Subcutaneous abdominal adipose tissue (tissue), 5 donors: ENCODE data around the gene SLC37A3.
A peak's percentile ranks its signal among the peaks of the same experiment; 100 is the strongest.
"Not testable (repeated sequence)": the region's sequence is repeated elsewhere in the genome, so short reads cannot be mapped to it uniquely, and the experiment has no call there.

Experiments
- H3K27ac ChIP-seq: one replicate; pipeline ENCODE4 v1.7.0; 2013; ENCODE audit warnings: low read depth, mild to moderate bottlenecking, inconsistent platforms, low read length, moderate library complexity
- H3K27me3 ChIP-seq, 5 donors: one replicate each; pipeline ENCODE4 v1.7.0; 2013; ENCODE audit warnings: low read length in 5 of 5, inconsistent platforms in 1 of 5; ENCODE audit not compliant: control insufficient read depth in 5 of 5, insufficient read depth in 4 of 5
- H3K36me3 ChIP-seq, 5 donors: one replicate each; pipeline ENCODE4 v1.7.0; 2013; ENCODE audit warnings: low read length in 5 of 5; ENCODE audit not compliant: control insufficient read depth in 5 of 5, insufficient read depth in 5 of 5
- H3K4me1 ChIP-seq, 5 donors: one replicate each; pipeline ENCODE4 v1.7.0; 2013; ENCODE audit warnings: low read length in 5 of 5, mild to moderate bottlenecking in 3 of 5, moderate library complexity in 1 of 5; ENCODE audit not compliant: control insufficient read depth in 5 of 5, insufficient read depth in 5 of 5
- H3K4me3 ChIP-seq, 5 donors: one replicate each; pipeline ENCODE4 v1.7.0; 2013; ENCODE audit warnings: low read length in 5 of 5, low read depth in 1 of 5
- H3K9ac ChIP-seq, 5 donors: one replicate each; pipeline ENCODE4 v1.7.0; 2013; ENCODE audit warnings: low read length in 5 of 5, mild to moderate bottlenecking in 4 of 5, moderate library complexity in 3 of 5
- H3K9me3 ChIP-seq, 5 donors: one replicate each; pipeline ENCODE4 v1.7.0; 2013; ENCODE audit warnings: low read length in 5 of 5; ENCODE audit not compliant: control insufficient read depth in 5 of 5
- donor health status: healthy.
- donor health status: healthy.
- donor health status: healthy.
- donor health status: healthy.
- donor health status: healthy.

The SLC37A3 gene

DNA sequence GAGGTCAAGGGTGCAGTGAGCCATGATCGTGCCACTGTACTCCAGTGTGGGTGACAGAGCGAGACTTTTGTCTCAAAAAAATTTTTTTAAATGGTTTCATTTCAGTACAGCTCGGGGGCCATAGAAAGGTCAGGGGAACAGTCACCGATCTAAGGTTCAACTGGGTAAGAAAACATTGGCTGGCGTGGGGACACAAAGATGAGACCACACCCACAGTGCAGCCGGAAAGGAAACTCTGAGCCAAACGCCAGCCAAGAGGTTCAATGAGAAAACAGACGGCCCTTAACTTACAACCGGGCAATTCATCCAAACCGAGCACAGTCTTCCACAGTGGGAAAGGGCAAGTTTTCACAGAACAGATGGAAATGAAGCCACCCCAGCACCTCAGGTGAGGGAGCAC, 65.1 kb downstream of the SLC37A3 start:
- Histone ChIP-seq H3K27me3 (no peaks in the 10 kb centered on the region), H3K27ac (no peak overlapping the region), H3K4me3 (no peak overlapping the region), H3K9me3 (no peaks in the 10 kb centered on the region), H3K36me3 (peaks cover 11 to 30% (median 18%) of the 10 kb centered on the region in 5 donors), H3K9ac (no peak overlapping the region), H3K4me1 (peaks cover 0 to 18% (median 0%) of the 10 kb centered on the region in 5 donors)

DNA sequence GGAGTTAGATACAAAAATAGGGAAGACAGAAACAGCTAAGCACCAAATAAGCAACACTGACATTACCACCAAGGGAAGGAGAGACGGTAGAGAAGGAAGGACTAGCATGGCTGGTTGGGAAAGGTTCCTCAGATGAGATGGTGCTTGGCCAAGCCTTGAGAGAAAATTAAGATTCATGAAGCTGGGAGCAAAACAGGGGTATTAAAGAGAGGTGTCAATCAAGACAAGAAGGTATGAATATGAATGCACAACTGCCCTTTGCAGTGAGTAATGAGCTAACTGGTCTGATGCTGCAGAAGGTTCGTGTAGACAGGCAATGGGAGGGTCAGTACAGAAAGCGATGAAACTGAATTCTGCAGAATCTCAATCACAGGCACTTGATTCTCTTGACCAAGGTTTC, 67.7 kb downstream of the SLC37A3 start:
- Histone ChIP-seq H3K4me3 (no peak overlapping the region), H3K4me1 (peaks cover 3 to 27% (median 9%) of the 10 kb centered on the region in 5 donors), H3K36me3 (peaks cover 10 to 20% (median 14%) of the 10 kb centered on the region in 5 donors), H3K27ac (no peak overlapping the region), H3K9ac (no peak overlapping the region), H3K9me3 (no peaks in the 10 kb centered on the region), H3K27me3 (no peaks in the 10 kb centered on the region)

DNA sequence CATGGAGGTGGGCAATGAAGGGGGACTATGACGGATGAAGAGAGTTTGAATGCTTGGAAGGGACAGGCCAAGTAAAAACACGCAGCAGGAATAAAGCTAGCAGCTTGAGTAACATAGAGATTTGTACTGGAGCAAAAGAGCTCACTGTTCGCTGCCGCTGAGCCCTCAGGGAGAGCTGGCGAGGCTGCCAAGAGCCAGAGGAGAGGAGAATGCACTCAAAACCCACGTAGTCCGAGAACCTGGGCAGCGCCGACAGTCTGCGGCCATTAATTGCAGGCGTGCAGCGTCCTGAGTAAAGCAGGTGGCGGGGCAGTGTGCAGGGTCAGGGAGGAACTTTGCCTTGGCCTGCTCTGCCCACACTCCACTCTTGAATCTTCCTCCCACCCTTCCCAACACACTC, 68.2 kb downstream of the SLC37A3 start:
- H3K4me1 ChIP-seq = peaks cover 3 to 27% (median 9%) of the 10 kb centered on the region in 5 donors
- H3K9ac ChIP-seq = no peak overlapping the region
- H3K36me3 ChIP-seq = peaks cover 7 to 15% (median 12%) of the 10 kb centered on the region in 5 donors
- no peaks in the 10 kb centered on the region for H3K9me3 ChIP-seq
- H3K27me3 ChIP-seq = no peaks in the 10 kb centered on the region
- no peak overlapping the region for H3K27ac ChIP-seq
- H3K4me3 ChIP-seq = no peak overlapping the region

DNA sequence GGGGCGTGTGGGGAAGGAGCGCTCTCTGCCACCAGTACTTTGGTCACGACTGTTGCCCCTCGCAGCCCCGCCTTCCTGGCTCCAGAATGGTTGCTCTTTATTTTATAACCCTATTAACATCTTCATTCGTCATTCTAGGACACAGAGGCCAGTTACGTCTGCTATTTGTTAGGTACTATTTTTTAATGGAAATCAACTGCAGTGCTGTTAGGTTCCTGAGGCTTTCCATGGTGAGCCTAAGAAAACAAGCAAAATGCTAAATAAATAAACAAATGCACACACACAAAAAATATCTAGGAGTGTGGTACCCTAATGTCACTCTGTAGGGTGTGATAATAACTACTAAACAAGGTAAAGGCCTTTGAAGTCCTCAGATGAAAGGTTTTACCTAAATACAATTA, 71.1 kb downstream of the SLC37A3 start:
- Histone ChIP-seq H3K4me1 (peaks cover 3 to 10% (median 9%) of the 10 kb centered on the region in 5 donors), H3K9me3 (no peaks in the 10 kb centered on the region), H3K27ac (no peak overlapping the region), H3K9ac (no peak overlapping the region), H3K27me3 (no peaks in the 10 kb centered on the region), H3K36me3 (peaks cover 0 to 3% (median 0%) of the 10 kb centered on the region in 5 donors), H3K4me3 (no peak overlapping the region)

DNA sequence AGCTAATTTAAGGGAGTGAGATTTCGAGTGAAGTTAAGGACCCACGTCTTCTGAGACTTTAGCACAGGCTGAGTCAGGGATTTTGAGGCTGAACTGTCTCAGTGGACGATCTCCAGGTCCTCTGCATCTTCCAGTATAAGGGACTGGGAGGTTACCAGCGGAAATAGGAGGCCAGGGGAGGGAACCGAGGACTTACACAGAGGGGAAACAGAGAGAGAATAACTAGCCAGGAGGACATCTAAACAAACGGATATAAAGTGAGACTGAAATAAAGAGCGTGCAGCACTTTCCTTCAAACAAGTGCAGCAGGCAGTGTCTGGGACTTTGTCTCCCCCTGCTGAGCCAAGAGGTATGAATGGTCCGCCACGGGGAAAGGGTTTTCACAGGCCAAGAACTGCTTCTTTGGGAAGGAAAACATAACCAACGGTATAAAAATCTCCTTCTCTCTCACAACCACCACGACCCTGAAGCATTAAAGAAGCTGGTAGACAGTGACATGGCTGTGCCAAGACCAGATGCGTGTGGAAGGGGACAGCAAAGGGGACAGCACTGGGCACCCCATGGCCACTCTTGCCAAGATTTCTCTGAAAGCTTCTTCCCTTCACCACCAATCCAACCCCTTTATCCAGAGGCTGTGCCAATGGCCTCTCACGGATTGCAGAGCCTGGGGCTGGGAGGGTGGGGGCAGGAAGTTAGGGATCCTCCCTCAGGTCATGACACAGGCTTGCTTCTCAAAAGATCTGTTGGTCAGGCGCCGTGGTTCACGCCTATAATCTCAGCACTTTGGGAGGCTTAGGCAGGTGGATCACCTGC, 72.0 kb downstream of the SLC37A3 start:
- H3K9me3 ChIP-seq = no peaks in the 10 kb centered on the region
- H3K27ac ChIP-seq = no peak overlapping the region
- H3K4me1 ChIP-seq = peaks cover 3 to 10% (median 9%) of the 10 kb centered on the region in 5 donors
- H3K9ac ChIP-seq = peak overlapping the region in 1 of 5 donors; percentile 9
- no peaks in the 10 kb centered on the region for H3K27me3 ChIP-seq
- peaks cover 0 to under 1% (median 0%) of the 10 kb centered on the region in 5 donors for H3K36me3 ChIP-seq
- H3K4me3 ChIP-seq = peak overlapping the region in 4 of 5 donors; percentile 23 to 56 (median 36)

DNA sequence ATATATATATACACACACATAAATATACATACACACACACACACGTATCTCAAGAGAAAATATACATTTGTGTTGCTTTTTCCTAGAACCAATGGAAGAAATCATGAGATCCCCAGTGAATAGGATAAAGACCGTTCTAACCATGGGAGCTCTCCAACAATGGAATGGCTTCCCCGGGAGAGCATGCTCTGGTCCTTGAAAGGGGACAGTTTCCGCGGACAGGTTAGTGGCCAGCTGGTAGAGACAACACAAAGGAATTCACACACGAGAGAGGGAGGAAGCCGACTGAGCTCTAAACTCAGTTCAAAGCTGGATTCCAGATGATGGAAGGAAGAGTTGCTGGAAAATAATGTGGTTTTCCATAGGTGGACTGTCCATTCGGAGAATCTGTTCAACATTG, 72.7 kb downstream of the SLC37A3 start:
- Histone ChIP-seq H3K27me3 (no peaks in the 10 kb centered on the region), H3K27ac (no peak overlapping the region), H3K36me3 (no peaks in the 10 kb centered on the region), H3K9me3 (no peaks in the 10 kb centered on the region), H3K4me3 (no peak overlapping the region), H3K9ac (peak overlapping the region in 1 of 5 donors; percentile 9), H3K4me1 (peaks cover 3 to 10% (median 9%) of the 10 kb centered on the region in 5 donors)

DNA sequence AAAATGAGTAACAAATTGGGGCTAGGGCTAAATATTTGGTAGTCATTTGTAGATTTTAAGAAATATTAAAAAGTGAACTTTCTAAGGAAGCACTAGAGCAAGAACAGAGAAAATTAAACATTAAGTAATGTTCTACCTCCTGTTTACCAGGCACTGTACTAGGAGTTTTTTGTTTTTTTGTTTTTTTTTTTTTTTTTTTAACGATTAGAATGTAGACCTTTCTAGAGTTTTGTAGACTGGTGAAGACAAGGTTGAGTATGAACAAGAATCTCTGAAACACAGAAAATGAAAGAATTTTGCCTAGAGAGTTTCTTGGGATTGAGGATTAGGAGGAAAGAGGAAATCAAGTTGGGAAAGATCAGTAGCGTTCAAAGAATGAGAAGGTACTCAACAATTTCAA, 73.6 kb downstream of the SLC37A3 start:
- Histone ChIP-seq H3K27me3 (no peaks in the 10 kb centered on the region), H3K27ac (no peak overlapping the region), H3K9ac (no peak overlapping the region), H3K4me3 (no peak overlapping the region), H3K36me3 (no peaks in the 10 kb centered on the region), H3K4me1 (peaks cover 3 to 10% (median 9%) of the 10 kb centered on the region in 5 donors), H3K9me3 (no peaks in the 10 kb centered on the region)

DNA sequence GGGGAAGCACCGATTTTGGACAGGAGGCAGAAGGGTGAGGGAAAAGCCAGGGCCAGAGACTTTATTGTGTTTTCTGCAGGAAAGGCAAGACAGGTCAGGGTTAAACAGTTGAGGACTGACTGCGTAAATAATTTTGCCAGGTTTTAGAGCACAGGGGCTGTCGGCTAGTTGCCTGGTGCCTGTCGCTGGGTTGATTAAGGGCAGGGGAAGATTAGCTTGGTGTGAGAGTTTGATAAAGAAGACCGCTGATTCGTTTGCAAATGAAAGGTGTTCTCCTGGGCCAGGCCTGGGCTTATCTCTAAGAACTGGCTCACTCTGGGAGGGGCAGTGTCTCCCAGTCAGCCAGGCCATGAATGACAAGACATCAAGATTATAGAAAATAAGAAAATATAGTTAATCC, 75.6 kb downstream of the SLC37A3 start:
- Histone ChIP-seq H3K4me1 (peaks cover 3 to 10% (median 9%) of the 10 kb centered on the region in 5 donors), H3K4me3 (no peak overlapping the region), H3K27ac (no peak overlapping the region), H3K36me3 (no peaks in the 10 kb centered on the region), H3K9me3 (no peaks in the 10 kb centered on the region), H3K9ac (no peak overlapping the region), H3K27me3 (no peaks in the 10 kb centered on the region)

DNA sequence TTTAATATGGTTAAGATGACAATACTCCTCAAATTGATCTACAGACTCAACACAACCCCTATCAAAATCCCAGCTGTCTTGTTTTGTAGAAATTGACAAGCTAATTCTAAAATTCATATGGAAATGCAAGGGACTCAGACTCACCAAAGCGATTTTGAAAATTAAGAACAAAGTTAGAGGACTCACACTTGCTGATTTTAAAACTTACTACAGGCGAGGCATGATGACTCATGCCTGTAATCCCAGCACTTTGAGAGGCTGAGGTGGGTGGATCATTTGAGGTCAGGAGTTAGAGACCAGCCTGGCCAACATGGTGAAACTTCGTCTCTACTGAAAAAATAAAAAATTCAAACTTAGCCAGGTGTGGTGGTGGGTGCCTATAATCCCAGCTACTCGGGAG, 78.3 kb downstream of the SLC37A3 start:
- not testable (repeated sequence) for H3K9me3 ChIP-seq, H3K9ac ChIP-seq, H3K27ac ChIP-seq, H3K27me3 ChIP-seq, H3K36me3 ChIP-seq, H3K4me3 ChIP-seq
- peaks cover 2 to 19% (median 15%) of the 10 kb centered on the region in 5 donors for H3K4me1 ChIP-seq

DNA sequence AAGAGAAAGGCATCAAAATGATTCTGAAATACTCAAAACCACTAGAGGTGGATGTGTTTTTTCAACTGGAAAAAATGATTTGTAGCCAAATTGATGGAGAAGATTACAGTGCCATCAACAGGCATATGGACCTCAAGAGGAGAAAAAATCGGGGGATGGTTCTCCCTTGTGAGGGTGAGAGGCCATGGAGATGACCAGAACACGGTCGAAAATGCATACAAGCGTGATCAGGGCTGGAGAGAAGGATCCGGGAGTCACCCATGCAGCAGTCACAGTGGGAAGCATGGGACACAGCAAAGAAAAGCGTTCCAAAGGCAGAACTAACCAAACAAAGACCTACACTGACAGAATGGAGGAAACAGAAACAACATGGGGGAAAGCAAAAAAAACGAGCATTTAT, 80.3 kb downstream of the SLC37A3 start:
- no peaks in the 10 kb centered on the region for H3K9me3 ChIP-seq
- H3K9ac ChIP-seq = no peak overlapping the region
- peaks cover 2 to 21% (median 18%) of the 10 kb centered on the region in 5 donors for H3K4me1 ChIP-seq
- no peak overlapping the region for H3K4me3 ChIP-seq
- H3K36me3 ChIP-seq = no peaks in the 10 kb centered on the region
- no peaks in the 10 kb centered on the region for H3K27me3 ChIP-seq
- H3K27ac ChIP-seq = no peak overlapping the region
